Measurements from ENCODE around the gene ARL13B.
"Not testable (repeated sequence)": the region's sequence is repeated elsewhere in the genome, so short reads cannot be mapped to it uniquely, and the experiment has no call there.

Gene ARL13B

DNA sequence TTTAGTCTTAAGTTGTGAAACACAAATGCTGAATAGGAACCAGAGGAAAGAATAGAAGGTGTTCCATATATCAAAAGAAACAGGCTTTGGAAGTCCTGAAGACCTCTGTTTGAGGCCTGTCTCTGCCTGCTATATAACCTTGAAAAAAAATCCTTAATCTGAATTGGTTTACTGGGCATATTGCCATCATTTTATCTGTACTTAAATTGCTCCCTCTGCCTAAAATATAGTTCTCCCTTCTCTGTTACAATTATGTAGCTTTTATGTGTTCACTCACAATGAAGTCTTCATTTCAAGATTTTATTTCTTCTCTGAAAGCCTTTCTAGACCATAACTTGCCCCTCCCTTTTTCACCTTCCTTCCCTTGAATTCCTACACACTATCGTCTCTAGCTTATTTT is 21.2 kb downstream of the ARL13B start:
- DNase-seq, result no peak

DNA sequence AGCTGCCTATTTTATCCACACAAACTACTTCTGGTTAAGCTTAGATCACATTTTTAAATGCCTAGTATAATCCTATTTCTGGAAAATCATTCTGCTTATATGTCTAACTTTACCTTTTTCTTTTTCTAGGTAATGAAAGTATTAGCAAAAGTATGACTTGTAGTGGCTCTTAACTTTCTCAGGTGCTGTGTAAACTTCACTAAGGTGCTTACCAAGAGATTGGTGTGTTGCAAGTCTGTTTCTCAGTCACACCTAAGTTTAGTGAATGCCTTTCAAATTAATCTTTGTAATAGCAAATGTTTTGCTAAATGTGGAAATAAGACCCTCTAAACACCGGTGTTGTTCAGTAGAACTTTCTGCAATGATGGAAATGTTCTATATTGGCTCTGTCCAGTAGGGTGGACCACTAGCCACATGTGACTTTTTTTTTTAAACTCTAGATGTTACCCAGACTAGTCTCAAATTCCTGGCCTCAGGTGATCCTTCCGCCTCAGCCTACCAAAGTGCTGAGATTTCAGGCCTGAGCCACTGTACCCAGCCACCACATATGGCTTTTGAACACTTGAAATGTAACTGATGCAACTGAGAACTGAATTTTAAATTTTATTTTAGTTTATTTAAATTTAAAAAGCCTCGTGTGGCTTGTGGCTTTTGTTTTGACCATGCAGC is 22.0 kb downstream of the ARL13B start:
- no peak for DNase-seq

DNA sequence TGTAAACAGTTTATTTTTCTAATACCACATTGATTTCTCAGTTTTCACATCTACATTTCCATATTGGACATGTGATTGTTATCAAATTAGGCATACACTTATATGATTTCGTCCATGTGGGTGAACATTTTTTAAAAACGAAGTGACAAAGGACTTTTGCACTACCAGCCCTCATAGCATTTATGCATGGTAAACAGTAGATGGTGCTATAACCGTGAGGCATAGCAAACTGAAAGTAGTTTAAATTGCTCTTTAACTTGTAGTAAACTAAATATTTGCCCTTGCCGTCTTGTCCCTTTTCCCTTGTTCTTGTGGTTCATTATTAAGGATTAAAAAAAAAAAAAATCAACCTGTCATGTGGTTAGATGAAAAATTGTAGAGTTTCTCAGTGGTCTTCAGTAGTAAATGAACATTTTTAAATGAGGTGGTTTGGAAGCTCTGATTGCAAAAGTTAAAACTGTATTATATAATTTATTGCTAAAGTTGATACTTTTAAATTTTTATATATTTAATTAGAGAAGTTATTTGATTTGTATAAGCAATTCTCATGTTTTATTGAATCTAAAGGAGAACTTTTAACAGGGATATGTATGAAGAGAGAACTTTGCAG is 24.5 kb downstream of the ARL13B start:
- DNase-seq, result peak; percentile 66

DNA sequence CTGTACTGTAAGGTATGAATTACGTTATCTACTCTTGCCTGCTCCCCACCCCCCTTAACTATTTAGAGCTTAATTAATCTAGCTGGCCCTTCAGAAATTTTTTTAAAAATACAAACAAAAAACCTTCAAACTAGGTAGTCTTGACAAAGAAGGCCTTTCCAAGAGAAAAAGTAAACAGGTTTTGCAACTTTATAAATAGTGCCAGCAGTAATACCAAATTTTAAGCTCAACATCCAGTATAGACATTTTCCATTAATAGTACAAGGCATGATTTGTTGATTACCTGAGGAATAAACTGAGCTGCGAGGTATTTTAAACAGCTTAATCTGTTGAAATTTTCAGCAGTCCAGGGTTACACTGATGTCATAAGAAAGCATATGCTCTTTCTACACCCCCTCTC is 28.3 kb downstream of the ARL13B start:
- no peak for DNase-seq

DNA sequence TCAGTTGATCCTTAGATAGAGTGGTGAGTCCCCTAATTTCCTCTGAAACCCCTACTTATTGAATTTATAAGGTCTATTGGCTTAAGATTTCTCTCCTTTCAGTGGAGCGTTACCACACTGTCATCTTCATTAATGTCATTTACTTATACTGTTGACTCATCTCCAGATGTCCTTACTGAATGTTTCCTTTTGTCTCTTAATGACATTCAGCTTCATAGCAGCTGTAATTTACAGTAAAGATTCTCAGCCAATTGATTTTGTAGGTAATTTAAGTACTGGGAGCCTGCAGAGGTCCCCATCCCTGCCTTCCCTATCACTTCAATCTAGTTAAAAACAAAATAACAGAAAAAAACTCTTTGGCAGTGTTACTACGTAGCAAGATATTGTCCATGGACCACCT is 29.7 kb downstream of the ARL13B start:
- DNase-seq, result no peak

DNA sequence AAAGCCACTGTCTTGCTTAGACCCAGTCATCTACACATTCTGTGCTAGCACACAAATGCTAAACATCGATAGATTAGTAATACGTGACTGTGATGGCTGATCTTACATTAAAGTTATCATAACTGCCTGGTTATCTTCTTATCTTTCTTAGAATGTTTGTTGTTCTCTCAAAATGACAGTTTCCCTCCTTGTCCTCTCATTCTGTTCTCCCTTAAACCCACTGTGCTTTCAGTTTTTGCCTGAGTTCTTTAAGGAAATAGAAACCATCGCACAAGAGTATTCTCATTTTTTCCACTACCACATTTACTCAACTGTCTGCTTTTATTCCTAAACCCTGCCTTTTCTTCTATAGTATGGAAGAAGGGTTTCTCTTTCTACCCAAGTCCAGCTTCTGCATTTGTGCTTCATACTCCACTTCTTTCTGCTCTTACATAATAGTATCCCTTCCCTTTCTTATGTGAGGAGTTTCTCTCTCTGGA is 31.3 kb downstream of the ARL13B start:
- DNase-seq, result no peak

DNA sequence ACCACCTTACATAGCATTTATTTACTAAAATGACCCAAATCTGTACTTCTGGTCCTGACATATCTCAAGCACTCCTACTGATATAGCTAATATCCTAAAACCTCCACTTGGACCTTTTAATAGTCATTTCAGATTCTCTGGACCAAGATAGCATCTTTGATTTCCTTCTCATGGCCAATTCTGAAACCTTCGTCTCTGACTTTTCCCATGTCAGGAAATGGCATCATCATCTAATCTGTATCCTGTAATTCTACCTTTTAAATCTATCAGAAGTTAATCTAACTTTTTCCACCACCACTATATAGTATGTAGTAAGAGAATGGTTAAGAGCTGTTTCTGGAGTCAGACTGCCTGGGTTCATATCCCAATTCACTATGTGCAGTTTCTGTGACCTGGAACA is 32.2 kb downstream of the ARL13B start:
- no peak for DNase-seq

DNA sequence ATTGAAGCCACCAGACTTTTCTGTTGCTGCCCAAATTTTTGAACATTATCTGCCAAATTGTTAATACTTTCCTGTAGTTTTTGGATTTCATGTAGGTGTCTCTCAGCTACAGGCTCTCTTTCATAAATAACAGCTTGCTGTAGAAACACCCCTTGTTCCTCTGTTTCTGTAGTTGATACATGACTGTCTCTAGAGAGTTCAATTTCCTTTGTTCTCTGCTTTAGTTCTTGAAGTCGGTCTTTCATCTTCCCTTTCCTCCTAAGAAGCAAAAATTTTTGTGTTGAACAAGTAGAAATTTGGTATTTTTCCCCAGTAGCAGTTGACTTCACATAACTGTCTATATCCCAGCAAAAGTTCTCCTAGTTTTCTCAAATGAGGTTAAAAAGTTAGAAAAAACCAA is 35.1 kb downstream of the ARL13B start:
- no peak for DNase-seq

DNA sequence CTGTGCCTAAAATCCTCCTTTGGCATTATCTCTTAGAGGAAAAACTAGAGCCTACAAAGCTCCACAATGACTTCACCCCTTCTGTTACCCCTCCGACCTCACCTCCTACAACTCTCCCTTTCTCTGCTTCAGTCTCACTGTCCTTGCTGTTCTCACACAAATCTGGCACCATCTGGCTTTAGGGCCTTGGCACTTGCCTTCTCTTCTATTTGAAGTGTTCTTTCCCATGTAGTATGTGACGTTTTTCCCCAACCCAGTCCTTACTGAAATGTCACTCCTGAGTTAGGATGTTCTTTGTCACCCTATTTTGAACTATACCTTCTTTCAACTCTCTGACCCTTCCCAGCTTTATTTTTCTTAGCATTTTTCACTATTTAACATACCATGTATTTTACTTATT is 39.7 kb downstream of the ARL13B start:
- DNase-seq, result no peak

DNA sequence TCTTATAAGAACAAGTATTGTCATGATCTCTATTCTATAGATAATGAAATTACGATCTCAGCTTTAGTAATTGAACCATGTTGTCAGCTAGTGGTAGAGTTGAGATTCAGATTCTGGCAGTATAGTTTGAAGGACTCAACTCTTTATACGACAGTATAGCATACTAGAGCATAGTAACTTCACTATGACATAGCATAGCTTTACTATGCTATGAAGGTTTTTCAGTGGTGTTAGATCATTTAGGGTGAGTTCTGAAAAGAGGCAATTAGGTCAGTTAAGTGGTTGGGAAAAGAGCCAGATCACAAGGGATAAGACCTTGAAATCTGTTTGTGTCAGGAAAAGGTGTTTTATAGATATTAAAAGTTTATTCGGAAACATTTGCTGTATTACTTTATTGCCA is 40.3 kb downstream of the ARL13B start:
- no peak for DNase-seq

DNA sequence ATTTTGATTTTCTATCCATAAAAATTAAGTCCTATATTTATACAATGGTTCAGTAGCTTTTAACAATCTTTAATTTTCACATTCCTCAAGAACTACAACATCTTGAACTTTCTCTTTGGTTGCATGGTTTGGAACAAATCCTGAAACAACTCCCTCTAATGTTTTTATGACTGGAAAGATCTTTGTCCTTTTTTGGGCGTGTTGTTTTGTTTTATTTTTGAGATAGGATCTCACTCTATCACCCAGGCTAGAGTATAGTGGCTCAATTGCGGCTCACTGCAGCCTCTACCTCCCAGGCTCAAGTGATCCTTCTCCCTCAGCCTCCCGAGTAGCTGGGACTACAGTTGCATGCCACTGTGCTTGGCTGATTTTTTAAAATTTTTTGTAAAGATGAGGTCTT is 44.4 kb downstream of the ARL13B start:
- no peak for DNase-seq

DNA sequence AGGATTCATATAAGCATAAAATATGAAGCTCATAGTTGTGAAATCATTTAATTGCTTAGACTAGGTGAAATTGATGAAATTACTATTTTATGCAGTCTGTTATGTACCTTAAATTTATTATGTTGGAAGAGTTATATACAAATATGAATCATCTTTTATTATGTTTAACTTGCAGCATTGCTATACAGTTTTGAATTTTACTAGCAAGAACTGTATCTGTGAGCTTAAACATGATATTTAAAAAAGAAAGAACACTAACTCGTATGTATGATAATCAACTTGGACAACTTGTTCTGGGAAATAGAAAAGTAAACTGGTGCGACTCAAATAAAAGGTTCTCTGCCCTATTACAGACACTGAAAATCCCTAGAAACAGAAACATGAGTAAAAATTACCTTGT is 46.7 kb downstream of the ARL13B start:
- no peak for DNase-seq

DNA sequence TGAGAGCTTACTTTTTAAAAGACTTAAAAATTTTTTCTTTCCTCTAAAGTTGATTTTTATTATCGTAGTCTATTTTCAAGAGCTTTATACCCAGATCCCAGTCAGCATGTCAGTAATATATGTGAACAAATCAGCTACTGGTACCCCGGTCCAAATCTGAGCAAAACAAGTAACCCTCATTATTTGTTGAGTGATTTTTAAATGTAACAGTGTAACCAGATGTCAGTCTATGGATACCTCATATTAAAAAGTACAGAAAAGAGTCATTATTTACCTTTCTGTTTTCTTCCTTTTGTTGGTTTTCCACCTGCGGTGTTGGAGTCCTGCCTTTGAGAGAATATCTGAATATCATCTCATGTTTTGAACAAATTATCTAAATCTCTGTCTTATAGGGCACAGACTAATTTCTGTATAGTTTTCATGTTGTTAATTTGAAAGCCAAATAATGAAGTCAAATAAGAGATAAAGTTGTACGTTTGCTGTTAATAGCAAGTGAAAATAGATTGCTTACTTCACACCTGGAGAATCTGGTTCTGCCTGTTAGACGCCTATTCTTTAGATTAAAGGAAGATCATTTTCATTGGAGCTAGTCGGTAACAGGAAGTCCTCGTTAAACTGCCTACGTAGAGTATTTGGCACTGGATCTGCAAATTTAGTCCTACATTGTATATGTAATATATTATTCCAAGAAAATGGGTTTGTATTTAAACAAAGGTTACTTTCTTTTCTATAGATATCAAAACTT is 48.3 kb downstream of the ARL13B start, which contains the start of gene STX19:
TSS of gene STX19 (minus strand) at position 505 of the 745 bp plus-strand sequence. CDS start 13,328 bp downstream, outside the sequence.
- DNase-seq, result no peak

DNA sequence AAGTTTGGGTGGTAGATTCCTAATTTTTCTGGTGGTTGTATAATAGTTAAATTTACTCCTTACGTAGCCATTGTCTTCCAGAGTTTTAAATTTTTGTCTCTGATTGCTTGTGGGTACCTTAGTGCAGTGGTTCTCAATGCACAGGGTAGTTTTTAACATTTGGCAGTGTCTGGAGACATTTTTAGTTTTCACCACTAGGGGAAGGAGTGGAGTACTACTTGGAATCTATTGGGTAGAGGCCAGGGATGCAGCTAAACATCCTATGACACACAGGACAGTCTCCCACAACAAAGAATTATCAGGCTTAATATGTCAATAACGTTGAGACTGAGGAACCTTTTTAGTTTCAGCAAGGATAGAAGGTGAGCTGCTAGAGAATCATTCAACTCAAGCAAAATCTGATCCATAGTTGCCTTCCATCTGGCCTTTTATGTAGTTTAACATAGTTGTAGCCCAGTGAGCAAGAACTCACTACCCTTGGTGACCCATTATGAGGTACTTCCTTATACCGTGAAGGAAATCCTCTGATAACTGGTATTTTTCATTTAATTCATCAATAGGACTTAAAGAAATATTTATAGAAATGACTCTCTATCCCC is 57.1 kb downstream of the ARL13B start:
- DNase-seq, result peak; percentile 26

DNA sequence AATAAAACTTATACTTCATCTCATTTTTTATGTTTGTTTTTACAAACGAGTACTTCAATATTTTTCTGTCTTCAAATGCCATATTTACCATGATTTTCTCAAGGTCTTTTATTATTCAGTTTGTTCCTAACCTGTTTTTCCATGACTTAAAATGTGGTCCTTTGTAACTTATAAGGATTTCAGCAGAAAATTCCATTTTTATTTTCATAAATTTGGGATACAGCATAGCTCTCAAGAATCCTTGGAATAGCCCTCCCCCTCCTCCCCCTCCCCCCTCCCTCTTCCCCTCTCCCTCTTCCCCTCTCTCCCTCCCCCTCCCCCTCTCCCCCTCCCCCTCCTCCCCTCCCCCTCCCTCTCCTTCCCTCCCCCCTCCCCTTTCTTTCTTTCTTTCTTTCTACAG is 63.3 kb downstream of the ARL13B start:
- no peak for DNase-seq

DNA sequence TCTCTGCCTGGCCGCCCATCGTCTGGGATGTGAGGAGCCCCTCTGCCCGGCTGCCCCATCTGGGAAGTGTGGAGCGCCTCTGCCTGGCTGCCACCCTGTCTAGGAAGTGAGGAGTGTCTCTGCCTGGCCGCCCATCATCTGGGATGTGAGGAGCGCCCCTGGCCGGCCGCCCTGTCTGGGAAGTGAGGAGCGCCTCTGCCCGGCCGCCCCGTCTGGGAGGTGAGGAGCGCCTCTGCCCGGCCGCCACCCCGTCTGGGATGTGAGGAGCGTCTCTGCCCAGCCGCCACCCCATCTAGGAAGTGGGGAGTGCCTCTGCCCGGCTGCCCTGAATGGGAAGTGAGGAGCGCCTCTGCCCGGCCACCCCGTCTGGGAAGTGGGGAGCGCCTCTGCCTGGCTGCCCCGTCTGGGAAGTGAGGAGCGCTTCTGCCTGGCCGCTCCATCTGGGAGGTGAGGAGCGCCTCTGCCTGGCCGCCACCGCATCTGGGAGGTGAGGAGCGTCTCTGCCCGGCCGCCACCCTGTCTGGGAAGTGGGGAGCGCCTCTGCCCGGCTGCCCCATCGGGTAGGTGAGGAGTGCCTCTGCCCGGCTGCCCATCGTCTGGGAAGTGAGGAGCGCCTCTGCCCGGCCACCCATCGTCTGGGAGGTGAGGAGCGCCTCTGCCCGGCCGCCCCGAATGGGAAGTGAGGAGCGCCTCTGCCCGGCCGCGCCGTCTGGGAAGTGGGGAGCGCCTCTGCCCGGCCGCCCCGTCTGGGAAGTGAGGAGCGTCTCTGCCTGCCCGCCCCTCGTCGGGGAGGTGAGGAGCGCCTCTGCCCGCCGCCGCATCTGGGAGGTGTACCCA is 64.4 kb downstream of the ARL13B start:
- DNase-seq, result not testable (repeated sequence)

DNA sequence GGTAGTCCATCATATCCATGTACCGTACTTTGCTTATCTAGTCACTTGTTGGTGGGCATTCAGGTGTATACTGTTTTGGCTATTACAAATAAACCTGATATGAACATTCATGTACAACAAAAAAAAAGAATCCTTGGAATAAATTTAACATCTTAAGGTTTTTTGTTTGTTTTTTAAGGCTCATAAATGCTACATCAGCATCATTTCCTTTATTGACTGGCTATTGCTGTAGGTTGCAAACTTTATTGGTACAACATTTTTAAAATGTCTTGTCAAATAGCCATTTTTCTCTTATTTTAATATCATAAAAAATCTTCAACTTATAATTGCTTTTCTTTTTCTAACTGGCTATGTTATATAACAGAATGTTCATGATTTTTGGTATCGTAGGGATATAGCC is 66.6 kb downstream of the ARL13B start:
- no peak for DNase-seq

DNA sequence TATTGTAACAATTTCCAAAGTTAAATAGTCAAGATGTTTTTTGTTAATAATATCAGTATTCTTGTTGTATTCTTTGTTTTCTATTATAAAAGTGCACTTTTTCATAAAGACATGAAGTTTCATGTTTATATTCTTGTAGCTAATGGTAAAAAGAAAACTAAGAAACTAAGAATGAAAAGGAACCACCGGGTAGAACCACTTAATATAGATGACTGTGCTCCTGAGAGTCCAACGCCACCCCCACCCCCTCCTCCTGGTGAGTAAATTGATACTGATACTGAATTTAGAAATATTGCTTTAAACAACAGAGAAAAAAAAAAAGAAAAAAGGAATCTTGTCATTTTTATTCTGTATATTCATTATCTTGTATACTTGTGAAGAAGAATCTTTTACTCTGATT is 69.3 kb downstream of the ARL13B start:
- no peak for DNase-seq

DNA sequence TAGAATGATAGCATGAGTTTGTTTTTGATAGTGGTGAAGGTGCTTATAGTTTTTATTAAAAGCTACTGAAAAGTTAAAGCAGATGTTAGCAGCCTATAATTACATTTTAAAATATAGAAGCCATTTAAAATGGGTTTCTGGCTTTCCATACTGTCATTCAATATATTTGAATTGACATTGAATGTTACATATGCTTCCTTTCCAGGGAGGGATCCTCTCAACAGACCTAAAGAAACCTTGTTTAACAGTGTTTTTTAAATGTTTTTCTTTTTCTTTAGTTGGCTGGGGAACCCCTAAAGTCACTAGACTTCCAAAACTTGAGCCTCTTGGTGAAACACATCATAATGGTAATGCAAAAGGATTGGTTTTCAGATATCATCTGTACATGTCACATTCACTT is 70.6 kb downstream of the ARL13B start:
- DNase-seq, result no peak

DNA sequence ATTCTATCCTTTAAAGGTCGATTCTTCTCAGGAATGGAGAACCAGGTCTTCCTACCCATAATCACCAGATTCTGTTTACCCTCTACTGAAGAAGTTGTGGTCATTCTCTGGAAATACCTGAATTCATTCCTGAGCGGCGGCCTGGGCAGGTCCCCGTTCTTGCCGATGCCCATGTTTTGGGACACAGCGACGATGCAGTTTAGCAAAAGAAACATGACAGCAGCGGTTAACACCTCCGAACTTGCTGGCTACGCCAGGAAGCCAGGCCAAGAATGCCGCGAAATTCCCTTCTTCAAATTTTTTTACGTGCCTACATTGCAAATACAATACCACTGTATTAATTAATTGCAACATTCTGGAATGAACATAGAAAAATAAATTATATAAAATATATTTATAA is 81.3 kb downstream of the ARL13B start:
- DNase-seq, result no peak

DNA sequence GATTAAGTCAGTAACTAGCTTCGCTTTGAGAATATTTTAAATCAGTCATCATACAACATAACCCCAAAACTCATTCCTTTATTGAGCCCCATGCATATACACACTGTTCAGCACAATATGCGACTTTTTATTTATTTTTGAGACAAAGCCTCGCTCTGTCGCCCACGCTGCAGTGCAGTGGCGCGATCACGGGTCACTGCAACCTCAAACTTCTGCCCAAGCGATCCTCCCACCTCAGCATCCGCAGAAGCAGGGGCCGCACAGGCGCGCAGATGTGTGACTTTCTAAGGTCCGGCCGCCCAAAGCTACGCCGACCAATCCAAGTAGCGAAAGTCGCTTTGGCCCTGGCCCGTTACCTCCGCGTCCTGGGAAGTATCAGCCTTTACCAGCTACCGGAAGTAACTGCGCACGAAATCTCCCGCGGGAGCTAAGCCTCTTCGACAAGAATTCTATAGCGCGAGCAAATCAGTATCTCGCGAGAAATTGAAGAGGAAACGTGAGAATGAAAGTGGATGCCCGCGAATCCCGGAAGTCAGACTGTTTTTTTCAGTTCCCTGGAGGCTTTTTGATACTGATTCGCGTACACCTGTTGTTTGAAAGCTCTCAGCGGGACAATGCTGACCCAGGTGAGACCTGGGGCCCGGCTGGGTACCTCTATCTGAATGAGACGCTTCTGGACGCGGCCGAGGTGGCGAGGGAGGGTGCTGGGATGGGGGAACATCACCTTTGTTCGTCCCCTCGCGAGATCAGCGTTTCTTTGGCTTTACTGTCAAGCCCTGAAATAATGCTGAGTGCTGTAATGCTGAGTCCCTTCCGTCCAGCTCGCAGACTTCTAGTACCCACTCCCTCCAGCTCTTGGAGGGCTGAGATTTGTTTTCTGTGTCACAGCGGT is 82.8 kb downstream of the ARL13B start, which contains the start of the genes DHFR2 and NSUN3:
TSS of gene DHFR2 (minus strand) at position 404 of the 892 bp plus-strand sequence. CDS start 1,405 bp downstream, outside the sequence.
TSS of gene NSUN3 (plus strand) at position 549 of the 892 bp plus-strand sequence. CDS start at position 615, 66 bp downstream.
- peak; percentile 92 for DNase-seq

All from CD4-positive, alpha-beta T cell treated with Interleukin-10 for 1 hour (primary cell).